HuH-7.5 (cell line): Measurements from ENCODE around the gene PIGA.
A peak's percentile ranks its signal among the peaks of the same experiment; 100 is the strongest.
"Not testable (repeated sequence)": the region's sequence is repeated elsewhere in the genome, so short reads cannot be mapped to it uniquely, and the experiment has no call there.

Source experiments
- DNase-seq: peaks from one replicate; pipeline ENCODE4 v3.0.0; 2011; ENCODE audit warnings: low spot score

Gene PIGA

GRCh38 chrX:15320297-15320696 is 15.0 kb downstream of the PIGA start:
- DNase-seq, result no peak

GRCh38 chrX:15319075-15319474 is 16.2 kb downstream of the PIGA start:
- DNase-seq, result no peak

DNA sequence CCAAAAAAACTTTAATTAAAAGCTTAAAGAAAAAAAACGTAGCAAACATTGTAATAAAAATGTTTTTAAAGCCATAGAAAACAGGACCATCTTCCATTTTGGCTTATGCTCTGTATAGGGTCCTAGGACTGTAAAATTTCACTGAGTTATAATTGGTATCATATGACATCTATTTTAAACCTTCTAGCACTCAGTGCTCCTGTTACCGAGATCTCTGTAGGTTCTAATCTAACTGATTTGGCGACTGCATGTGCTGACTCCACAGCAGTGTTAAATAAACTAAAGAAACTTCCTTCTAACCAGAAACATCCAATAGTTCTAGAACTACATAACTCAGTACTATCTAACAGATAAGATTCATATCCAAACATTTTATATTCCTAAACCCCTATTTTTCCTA is 19.8 kb downstream of the PIGA start, which contains the start of gene ASB11:
ASB11 (minus strand) TSS at position 132 of the 400 bp plus-strand sequence; CDS start at position 97, 35 bp downstream.
- no peak for DNase-seq

DNA sequence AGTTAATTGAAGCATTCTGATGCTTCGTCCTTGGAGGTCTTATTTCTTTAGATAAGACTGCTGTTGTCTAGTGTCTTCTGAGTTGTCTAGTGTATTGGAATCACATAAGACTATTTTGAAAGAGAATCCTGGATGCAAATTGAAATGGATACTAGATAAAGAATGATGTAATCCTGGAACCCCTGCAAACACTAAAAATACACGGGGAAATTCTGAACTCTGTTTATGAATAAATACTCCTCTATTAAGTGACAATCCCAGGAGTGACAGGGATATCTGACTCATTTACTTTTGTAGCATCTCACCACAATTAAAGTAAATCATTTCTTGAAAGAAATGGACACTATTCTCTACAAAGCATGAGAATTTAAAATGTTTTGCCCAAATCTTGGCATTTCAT is 20.9 kb downstream of the PIGA start:
- no peak for DNase-seq

DNA sequence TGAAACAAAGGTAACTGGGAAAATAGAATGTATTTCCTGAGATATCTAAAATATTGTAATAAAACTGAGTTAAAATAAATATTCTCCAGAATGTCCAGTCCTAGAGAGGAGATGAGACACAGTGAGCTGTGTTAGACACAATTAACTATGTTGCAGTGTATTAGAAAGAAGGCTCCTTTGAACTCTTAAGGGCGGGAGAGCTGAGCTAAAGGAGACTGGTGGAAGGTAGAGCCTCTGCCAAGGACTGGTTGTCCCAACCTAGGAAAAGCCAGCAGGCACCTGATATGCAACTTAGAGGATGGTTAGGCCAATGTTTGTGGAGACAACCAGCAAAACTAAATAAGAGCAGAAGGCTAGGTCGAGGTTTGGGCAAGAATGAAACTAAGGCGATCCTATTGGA is 24.2 kb downstream of the PIGA start:
- no peak for DNase-seq

GRCh38 chrX:15310117-15310516 is 25.2 kb downstream of the PIGA start:
- DNase-seq, result no peak

- not testable (repeated sequence) for DNase-seq
These were observed 29.4 kb downstream of the PIGA start for GRCh38 chrX:15305899-15306298.

- DNase-seq, result no peak
These were observed 33.4 kb downstream of the PIGA start for GRCh38 chrX:15301924-15302323.

- DNase-seq, result no peak
These were observed 35.1 kb downstream of the PIGA start for GRCh38 chrX:15299941-15300851.

- no peak for DNase-seq
These were observed 36.5 kb downstream of the PIGA start for GRCh38 chrX:15298780-15299179.

DNA sequence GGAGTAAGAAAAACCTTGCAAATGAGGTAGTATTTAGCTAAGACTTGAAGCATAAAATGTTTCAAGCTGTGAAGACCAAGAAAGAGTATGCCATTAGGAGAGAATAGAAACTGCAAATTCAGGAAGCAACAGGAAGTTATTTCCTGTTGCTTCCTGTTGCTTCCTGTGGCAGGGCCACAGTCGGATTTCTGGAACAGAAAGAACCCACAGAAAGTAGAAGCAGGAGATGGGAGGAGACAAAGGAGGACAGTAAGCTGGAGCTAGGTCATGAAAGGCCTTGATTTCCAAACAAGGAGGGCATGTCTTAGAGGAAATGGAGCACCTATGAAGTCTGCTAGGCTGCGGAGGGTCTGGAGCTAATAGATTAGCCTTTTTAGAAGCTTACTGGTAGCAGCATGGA is 37.1 kb downstream of the PIGA start:
- DNase-seq, result no peak

- DNase-seq, result no peak
These were observed 41.9 kb downstream of the PIGA start for GRCh38 chrX:15293451-15293850.

DNA sequence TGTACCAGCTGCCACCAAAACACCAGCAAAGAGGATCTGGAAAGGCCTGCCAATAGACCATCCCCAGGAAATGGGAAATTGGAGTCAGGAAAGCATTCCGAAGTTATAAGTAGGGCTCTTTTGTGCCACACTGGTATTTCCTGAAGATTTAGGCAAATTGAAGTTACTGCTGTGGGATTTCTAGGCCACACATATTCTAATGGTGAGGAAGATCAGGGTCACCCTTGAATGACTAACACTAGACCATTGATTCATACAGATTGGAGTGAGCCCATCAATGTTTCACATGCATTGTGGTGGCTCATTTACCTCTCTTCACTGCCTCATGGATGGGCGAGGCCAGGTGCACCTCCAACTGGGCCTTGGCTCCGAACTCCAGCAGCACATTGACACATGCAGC is 42.5 kb downstream of the PIGA start:
- DNase-seq, result no peak

DNA sequence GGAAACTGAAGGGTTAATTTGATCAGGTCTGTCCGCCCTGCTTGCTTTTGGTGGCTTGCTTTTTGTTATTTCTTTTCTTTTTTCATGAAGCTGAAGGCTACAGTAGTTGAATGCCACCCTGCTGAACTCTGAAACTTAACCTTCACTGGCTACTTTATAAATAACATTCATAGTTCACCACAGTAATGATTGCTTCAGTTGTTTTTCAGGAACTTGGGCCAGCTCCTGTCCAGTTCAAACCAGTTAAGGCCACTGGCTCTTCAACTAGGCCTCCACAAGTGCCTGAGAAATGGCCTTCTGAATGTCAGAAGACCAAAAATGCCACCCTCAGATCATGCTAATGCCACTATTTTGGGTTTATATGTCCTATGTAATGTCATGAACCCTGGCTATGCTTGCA is 57.7 kb downstream of the PIGA start:
- DNase-seq, result no peak

GRCh38 chrX:15274946-15275345 is 60.4 kb downstream of the PIGA start:
- no peak for DNase-seq

DNA sequence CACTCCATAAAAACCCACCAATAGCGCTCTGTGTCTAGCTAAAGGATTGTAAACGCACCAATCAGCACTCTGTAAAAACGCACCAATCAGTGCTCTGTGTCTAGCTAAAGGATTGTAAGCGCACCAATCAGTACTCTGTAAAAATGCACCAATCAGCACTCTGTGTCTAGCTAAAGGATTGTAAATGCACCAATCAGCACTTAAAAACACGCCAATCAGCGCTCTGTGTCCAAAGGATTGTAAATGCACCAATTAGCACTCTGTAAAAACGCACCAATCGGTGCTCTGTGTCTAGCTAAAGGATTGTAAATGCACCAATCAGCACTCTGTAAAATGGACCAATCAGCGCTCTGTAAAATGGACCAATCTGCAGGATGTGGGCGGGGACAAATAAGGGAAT is 62.0 kb downstream of the PIGA start:
- not testable (repeated sequence) for DNase-seq

GRCh38 chrX:15271757-15272156 is 63.6 kb downstream of the PIGA start:
- no peak for DNase-seq

DNA sequence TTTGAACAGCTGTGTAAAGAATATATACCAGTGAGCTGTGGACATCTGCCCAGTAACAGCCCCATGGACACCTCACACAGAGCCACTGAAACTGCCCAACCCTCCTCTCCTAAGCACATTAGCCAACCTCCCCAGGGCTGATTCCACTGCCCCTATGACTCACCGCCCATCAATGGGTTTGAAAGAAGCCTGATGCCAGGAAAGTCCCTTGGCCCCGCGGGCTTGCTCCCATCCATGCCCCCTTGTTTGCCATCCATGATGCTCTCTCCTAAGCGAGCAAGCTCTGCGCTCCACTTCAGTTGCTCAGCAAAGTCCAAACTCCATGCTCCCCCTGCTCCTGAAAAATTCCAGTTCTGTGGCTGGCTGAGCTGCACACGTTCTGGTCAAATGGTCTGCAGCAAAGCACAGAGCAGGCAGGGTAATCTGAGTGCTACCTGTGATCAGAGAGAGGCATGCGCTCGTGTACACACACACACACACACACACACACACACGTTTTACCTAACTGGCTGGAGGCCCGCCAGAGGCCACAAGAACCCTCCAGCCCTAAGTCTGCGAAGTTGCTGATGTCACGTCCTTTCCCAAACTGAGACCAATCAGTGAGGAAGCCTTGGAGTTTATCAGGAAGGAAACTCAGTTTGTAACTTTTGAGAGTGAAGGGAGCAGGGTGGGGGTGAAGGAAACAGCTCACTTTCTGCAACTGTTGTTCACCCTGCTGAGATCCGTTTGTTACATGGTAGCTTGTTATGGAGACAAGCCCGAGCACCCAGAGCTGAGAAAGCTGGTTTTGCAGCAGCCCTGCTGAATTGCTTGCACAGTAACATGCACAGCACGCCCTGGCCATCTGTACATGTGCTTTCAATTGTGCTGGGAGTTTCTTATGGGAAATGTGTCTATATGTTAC is 65.5 kb downstream of the PIGA start, which contains the start of gene ASB9:
ASB9 (minus strand) TSS at position 466 of the 904 bp plus-strand sequence; CDS start at position 257, 209 bp downstream.
- DNase-seq, result peak; percentile 34
